NAMALWA (cell line): ENCODE measurements around the gene DNAJC8.

ENCODE experiments used
- DNase-seq: peaks from one replicate; pipeline ENCODE4 v3.0.0-alpha.2; 2015; ENCODE audit warnings: low spot score

The DNAJC8 gene, protein sequence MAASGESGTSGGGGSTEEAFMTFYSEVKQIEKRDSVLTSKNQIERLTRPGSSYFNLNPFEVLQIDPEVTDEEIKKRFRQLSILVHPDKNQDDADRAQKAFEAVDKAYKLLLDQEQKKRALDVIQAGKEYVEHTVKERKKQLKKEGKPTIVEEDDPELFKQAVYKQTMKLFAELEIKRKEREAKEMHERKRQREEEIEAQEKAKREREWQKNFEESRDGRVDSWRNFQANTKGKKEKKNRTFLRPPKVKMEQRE

DNA sequence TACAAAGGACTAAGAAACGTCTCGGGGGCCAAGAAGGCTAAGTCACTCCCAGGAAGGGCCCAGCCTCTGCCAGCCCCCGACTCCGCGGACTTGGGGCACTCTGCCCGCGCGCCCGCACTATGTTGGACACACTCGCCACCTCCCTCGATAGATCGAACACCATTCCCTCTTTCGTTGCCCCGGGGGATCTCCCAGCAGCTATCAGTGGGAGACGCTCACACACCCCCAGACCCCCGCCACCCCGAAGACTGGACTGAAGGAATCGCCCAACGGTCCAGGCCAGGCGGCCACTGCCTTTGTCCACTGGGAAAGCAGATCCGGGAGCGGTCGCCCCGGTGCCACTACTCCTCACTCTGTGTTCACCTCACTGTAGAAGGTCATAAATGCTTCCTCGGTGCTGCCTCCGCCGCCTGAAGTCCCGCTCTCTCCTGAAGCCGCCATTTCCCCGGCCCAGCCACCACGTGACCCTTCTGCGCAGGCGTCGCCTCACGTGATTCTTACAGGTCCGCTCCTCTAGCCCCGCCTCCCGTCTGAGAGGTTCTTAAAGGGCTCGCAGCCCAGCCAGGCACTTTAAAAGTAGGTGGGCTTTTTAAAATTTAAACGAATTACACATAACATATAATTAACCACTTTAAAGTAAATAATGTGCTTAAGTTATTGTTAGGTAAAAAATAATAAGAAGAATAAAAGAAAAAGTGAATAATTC is at the start of gene DNAJC8:
DNAJC8 (minus strand) TSS at position 472 of the 706 bp plus-strand sequence; CDS start at position 441, 31 bp downstream.
- peak; percentile 96 for DNase-seq

DNA sequence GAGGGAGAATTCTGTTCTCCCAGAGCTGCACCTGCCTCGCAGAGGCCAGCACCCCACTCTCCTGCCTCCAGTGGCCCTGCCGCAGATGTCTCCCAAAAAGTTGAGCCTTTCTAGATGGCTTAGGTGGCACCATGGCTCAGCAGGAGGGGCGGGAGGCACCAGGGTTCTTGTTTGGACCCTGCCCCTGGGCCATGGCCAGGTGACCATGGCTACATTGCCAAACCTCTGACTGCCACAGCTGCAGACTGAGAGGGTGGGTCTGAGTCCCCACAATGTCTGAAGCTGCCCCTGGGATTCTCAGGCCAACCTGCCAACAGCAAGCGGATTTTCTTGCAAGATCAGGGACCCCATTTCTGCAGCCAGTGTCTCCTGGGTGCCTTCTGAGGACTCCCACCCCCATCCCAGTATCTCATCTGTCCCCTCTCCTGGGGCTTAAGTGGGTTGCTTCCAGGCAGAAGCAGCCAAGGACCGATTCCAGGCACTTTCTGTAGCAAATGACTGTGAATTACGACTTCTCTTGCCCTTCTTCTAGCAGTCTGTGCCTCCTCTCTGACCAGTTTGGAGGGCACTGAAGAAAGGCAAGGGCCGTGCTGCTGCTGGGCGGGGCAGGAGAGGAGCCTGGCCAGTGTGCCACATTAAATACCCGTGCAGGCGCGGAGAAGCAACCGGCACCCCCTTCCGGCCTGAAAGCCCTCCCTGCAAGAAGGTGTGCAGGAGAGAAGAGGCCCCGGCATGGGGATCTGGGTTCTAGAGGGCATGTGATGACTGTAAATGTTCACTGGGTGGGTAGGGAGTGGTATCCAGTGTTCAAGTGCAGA is 49.0 kb upstream of the DNAJC8 start:
- DNase-seq: no peak

DNA sequence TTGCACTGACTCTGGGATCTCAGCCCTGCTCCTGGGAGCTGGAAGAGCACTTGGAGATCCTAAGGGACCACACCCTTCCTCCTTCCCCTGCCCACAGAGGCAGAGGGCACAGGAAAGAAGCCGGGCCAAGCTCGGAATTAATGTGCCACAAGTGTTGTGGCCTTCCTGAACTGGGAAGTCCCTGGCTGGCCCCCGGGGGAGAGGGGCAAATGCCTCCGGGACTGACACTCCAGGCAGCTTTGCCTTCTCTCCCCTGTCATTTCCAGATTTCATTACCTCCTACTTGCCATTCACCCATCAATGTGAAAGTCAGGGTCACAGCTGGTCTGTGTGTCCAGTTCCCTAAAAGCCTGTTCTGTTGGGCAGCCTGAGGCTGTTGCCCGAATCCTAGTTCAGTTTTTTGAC is 48.1 kb upstream of the DNAJC8 start:
- no peak for DNase-seq

DNA sequence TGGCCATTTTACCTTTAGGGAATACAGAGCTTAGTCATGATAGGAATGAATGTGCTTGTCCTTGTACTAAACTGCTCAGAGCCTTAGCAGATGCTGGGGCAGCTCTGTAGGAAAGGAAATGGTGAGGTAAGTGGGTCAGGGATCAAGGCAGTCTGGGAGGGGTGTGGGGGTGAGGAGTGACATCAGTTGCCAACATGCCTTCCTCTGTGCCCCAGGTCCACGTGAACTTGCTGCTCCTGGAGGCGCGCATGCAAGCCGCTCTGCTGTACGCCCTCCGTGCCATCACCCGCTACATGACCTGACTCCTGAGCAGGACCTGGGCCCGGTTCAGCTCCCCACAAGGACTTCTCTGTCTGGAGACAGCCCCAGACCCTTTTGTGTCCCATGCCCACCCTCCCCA is 47.7 kb upstream of the DNAJC8 start:
- DNase-seq: no peak

DNA sequence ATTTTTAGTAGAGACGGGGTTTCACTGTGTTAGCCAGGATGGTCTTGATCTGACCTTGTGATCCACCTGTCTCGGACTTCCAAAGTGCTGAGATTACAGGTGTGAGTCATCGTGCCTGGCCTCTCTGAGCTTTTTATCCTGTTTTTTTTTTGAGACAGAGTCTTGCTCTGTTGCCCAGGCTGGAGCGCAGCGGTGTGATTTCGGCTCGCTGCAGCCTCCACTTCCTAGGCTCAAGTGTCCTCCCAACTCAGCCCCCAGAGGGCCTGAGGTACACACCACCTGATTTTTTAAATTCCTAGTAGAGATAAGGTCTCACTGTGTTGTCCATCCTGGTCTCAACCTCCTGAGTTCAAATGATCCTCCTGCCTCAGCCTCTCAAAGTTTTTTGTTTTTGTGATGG is 46.9 kb upstream of the DNAJC8 start:
- no peak for DNase-seq

DNA sequence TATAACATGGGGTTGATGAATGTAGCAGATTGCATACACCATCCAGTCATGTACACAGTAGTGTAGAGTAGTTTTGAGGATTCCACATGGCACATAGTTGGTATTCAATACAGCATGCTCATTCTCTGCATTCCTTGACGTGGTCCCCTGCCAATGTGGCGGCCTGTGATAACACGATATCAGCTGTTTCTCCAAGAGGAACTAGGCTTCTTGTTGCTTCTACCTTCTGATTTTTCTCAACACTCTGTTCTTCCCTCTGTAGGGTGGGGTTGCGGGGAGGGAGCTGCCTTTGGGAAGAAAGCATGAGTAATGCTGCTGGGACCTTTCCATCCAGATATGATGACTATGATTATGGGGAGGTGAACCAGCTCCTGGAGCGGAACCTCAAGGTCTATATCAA is 45.9 kb upstream of the DNAJC8 start:
- no peak for DNase-seq

DNA sequence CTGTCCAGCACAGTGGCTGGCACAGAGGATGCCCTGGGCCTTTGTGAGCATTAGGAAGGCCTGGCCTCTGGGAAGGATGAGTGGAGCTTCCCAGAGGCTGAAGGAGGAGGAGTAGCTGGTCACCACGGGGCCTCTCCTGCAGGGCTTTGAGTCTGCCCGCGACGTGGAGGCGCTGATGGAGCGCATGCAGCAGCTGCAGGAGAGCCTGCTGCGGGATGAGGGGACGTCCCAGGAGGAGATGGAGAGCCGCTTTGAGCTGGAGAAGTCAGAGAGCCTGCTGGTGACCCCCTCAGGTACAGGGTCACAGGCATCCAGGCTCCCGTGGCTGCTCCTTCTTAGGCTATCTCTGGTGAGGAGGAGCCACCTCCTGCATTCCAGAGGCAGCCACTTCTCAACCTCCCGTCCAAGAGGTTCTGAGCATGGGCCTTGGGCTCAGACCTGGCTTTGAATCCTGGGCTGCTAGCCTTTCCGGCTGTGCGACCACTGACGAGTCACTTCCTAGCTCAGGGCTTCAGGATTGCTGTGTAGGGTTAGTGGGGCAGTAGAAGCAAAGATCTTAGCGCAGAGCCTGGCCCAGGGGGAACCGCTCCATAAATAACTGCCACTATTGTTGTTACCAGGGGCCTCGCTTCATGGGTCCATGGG is 40.5 kb upstream of the DNAJC8 start:
- DNase-seq: no peak

DNA sequence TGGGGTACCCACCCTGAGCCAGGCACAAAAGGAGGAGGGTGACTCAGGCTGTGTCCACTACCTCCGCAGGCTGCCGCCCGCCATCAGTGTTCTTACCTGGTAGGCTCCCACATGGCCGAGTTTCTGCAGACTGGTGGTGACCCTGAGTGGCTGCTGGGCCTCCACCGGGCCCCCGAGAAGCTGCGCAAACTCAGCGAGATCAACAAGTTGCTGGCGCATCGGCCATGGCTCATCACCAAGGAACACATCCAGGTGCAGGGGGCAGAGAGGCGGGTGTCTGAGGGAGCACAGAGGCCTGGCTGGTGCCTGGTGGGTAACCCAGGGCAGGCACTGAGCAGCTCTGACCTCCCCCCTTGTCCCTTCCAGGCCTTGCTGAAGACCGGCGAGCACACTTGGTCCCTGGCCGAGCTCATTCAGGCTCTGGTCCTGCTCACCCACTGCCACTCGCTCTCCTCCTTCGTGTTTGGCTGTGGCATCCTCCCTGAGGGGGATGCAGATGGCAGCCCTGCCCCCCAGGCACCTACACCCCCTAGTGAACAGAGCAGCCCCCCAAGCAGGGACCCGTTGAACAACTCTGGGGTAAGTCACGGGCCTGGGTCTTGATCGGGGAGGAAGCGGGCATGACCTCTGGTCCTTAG is 39.5 kb upstream of the DNAJC8 start:
- DNase-seq: no peak

DNA sequence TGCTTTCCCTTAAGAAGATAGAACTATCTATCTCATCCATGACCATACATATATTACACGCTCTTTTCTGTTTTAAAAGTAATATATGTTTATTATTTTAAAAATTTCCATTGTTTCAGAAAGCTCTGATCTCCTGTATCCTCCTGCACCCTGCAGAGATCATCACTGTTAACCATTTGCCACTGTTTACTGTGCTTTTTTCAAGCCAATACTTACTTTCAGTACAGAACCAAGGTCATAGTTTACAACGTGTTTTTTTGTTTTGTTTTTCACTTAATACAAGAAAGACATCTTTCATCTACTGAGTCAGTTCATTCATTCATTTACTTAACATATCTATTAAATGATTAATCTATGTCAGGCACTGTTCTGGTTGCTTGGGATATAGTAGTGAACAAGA is 36.7 kb upstream of the DNAJC8 start:
- DNase-seq: no peak

DNA sequence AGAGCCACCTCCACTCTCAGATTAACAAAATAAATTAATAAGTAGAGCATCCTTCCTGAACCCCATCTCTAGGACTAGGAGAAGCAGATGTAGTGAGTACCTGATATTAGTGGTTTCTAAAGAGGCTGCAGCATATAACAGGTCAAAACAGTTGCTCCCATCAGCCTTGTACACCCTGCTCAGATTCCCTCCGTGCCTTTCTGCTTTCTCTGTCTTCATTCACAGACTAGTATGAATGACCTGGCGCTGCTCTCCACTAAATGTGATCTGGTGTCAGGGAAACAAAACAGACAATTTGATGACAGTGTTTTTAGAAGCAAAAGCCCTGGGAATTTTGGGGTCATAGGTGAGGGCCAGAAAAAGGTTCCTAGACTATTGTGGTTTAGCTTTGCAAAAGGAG is 34.8 kb upstream of the DNAJC8 start:
- DNase-seq: no peak

DNA sequence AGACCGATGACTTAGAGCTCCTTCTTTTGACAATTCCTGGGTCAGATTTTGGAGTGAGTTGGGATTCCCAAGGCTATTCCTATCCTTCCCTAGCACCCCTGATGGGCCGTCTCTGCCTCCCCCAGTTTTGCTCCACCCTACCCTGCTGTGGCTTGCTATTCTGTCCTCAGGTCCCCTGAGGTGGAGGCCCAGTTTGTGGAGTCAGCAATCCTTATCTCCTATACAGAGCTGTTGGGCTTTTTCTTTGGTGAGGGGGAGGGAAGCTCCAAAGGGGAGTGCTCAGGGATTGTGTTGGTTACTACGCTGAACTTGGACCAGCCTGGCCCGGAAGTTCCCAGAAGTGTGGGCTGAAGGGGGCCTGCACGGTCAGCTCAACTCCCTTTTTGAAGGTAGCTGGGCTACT is 34.1 kb upstream of the DNAJC8 start:
- DNase-seq: no peak

DNA sequence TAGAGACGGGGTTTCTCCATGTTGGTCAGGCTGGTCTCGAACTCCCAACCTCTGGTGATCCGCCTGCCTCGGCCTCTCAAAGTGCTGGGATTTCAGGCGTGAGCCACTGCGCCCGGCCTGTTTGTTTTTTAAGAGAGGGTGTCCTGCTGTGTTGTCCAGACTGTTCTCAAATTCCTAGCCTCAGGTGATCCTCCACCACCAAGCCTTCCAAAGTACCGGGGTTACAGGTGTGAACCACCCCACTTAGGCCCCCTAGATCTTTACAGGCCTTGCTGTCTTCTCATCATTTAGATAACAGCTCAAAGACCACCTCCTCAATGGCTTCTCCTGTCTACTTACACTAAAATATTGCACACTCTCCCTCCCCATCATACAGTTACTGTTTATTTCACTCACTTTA is 32.7 kb upstream of the DNAJC8 start:
- DNase-seq: no peak

DNA sequence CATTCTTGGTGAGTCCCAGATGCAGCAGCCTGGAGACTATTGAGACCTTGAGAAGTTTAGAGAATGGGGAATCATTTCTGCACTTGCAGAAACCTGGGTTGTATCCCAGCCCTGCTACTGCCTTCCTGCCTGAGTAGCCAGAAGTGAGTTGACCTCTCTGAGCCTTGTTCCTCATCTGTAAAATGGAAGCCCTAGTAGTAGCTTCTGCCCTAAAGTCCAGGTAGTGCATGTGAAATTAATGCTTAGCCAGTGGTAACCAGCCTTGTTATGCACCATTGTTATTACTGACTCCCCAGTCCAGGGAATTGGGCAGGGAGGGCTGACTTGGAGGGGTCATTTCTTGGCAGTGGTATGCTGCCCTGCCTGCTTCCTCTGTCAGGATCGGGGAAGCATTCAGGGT is 32.1 kb upstream of the DNAJC8 start:
- DNase-seq: no peak

DNA sequence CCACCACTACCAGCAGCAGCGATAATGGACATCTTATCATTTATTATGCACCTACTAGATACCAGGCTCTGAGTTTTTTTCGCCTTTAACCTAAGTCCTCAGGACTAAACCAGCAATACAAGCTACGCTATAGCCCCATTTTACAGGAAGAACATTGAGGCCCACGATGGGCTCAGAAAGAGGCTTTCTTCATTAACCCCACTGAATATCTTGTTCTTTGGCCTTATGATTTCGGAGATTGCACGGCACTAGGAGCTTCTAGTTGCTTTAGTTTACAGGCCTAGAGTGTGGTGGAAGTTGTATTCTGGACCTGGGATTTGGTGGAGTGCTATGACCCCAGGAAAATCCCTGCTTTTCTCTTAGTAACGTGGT is 28.0 kb upstream of the DNAJC8 start:
- DNase-seq: peak; percentile 31

DNA sequence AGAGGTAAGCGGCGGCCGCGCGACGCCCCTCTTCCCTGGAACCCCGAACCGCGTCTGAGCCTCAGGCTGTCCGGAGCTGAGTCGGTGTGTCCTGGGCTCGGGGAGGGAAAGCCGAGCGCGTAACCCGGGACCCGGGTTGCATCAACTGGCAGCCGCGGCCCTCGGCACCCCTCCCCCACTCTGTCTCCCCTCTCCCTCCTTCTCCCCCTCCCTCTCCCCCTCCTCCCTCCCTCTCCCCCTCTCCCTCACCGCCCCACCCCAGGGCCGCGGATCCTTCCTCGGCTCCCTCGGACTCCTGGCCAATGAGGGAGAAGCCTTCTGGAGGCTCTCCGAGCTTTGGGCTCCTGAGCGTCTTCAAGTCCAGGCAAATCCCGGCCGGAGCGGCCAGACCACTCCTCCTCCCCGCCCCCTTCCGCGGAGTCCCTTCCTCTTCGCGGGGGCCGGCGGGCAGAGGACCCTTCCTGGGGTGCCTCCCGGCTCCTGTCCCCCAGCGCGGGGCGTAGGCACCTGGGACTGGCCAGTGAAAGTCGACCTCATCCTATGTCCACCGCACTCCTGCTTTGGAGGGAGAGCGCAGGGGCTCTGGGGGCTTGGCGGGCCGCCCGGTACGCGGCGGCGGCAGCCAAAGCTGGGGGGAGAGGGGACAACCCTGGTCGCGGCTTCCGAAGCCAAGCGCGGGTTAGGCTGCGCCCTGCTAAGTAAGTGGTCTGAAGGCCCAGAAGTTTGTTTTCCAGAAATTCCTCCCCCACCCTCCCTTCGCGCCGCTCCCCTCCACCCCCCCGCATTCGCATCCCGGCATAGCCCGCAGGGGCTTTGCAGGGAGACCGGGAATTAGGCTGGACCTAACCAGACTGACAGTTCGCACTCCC is 27.3 kb upstream of the DNAJC8 start:
- no peak for DNase-seq

DNA sequence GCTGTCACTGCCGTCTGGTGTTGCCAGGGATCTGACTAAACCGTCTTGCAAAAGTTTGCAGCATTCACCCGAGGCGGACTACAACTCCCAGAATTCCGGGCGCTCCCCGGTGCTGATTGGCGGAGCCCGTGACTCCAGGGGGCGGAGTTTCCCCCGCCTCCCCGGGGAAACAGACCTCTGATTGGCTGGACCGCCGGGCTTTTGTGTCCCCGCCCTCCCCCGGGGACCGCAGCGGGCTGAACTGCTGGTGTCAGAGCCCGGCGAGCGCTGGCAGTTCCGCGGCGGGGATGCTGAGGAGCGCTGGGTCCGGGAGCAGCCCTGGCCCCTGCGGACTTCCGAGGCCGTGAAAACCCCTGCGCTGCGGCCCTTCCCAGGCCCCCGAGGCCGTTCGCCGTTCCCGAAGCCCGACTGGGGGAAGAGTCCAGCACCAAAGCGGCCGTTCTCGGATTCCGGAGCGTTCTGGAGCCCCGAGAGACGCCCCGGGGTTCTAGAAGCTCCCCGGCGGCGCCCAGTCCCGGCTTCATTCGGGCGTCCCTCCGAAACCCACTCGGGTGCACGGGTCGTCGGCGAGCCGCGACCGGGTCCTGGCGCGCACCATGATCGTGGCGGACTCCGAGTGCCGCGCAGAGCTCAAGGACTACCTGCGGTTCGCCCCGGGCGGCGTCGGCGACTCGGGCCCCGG is 26.6 kb upstream of the DNAJC8 start, which contains the start of gene SESN2:
SESN2 (plus strand) TSS at position 267 of the 682 bp plus-strand sequence; CDS start at position 597, 330 bp downstream.
- DNase-seq: peak; percentile 100

DNA sequence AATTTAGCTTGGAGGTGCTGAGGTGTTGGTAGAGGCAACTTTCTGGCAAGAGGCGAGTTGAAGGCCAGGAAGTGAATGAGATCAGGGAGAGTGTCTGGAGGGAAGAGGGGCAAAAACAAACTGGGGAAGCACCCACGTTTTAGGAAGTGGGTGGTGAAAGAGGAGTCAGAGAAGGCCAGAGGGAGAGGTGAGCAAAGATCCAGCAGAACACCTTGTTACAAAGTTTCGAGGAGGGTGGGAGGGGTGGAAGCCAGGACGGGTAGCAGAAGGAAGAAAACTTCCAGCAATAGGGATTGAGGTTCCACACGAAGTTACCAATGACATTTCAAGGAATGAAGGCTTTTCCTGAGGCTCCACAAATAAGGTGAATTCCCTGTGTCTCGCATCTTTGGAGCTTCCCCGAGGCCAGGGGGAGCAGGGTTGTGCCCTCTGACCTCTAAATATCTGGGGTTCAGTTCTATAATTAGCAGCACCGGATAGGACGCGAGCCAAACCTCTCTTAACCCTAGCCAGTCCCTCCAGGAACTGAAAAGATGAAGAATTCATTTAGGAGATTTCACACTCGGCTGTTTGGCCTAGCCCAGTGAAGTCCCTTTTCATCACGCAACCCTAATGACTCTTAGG is 25.9 kb upstream of the DNAJC8 start:
- no peak for DNase-seq

DNA sequence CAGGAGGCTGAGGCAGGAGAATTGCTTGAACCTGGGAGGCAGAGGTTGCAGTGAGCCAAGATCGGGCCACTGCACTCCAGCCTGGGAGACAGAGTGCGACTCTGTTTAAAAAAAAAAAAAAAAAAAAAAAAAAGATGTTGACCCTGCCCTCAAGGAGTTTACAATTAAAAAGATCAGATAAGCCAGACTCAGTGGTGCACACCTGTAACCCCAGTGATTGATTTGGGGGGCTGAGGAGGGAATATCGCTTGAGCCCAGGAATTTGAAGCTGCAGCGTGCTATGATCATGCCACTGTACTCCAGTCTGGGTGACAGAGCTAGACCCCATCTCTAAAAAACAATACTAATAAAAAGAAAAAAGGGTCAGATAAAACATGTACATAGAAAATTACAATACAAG is 24.9 kb upstream of the DNAJC8 start:
- no peak for DNase-seq

DNA sequence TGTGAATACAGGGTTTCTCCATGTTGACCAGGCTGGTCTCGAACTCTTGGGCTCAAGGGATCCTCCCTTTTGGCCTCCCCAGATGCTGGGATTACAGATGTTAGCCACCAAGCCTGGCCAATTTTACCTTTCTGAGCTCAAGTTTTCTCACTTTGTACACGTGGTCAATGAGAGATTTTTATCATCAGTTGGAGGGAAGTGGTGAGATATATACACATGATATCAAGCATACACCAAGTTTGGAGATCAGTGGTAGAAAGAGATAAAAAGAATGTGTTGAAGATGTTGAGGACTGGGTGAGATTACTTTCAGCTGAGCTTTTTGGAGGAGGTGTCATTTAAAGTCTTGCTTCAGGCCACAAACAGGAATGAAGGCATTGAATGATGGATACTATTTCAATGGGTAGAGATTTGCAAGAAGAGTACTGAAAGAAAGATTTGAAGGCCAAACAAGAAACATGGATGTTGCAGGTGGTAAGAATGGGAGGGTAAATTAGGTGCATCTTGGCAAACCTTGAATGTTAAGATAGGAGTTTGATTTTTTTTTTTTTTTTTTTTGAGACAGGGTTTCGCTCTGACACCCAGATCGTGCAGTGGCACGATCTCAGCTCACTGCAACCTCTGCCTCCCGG is 23.5 kb upstream of the DNAJC8 start:
- no peak for DNase-seq
